BLaER1 (cell line): ENCODE data around the gene CEP192.
A peak's percentile ranks its signal among the peaks of the same experiment; 100 is the strongest.
"Not testable (repeated sequence)": the region's sequence is repeated elsewhere in the genome, so short reads cannot be mapped to it uniquely, and the experiment has no call there.

ENCODE experiments used
- H3K27ac ChIP-seq: shearing (Covaris generic); formaldehyde crosslinking; 2 replicates; pipeline ENCODE4 v1.8.1; 2022
- H3K27me3 ChIP-seq: shearing (Covaris generic); formaldehyde crosslinking; 2 replicates; pipeline ENCODE4 v1.8.1; 2022
- H3K36me3 ChIP-seq: shearing (Covaris generic); formaldehyde crosslinking; 2 replicates; pipeline ENCODE4 v1.8.1; 2022
- H3K4me1 ChIP-seq: shearing (Covaris generic); formaldehyde crosslinking; 2 replicates; pipeline ENCODE4 v1.8.1; 2022
- H3K4me2 ChIP-seq: shearing (Covaris generic); formaldehyde crosslinking; 2 replicates; pipeline ENCODE4 v1.8.1; 2022
- H3K4me3 ChIP-seq: shearing (Covaris generic); formaldehyde crosslinking; 2 replicates; pipeline ENCODE4 v1.8.1; 2022
- H3K9ac ChIP-seq: shearing (Covaris generic); formaldehyde crosslinking; 2 replicates; pipeline ENCODE4 v1.8.1; 2022
- H3K9me3 ChIP-seq: shearing (Covaris generic); formaldehyde crosslinking; 2 replicates; pipeline ENCODE4 v1.8.1; 2022
- H4K20me1 ChIP-seq: shearing (Covaris generic); formaldehyde crosslinking; 2 replicates; pipeline ENCODE4 v1.8.1; 2022
- Cebpa-rat ChIP-seq: shearing (Covaris generic); IDR thresholded peaks from 2 replicates; pipeline ENCODE4 v1.8.1; 2022

Gene CEP192

DNA sequence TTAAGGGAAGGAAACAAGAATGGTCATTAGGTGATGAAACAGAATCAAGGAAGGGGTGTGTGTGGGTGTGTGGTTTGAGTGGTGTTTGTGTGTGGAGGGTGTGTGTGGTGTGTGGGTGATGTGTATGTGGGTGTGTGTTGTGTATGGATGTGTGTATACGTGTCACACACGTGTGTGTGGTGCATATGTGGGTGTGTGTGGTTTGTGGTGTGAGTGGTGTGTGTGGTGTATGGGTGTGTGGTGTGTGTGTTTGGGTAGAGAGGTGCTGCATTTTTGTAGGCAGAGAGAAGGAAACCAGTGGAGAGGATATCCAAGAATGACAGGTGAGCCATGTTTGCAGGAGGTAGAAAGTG is 1.1 kb upstream of the CEP192 start:
- peaks cover 31% of the 10 kb centered on the region for H4K20me1 ChIP-seq
- H3K4me3 ChIP-seq, result peak overlapping the region; percentile 88
- peaks cover 33% of the 10 kb centered on the region; the same call in 1 of the 2 replicates for H3K36me3 ChIP-seq
- peaks cover 28% of the 10 kb centered on the region for H3K4me1 ChIP-seq
- no peaks in the 10 kb centered on the region; the same call in 1 of the 2 replicates for H3K9me3 ChIP-seq
- no peak for TF ChIP-seq Cebpa-rat
- peak overlapping the region; percentile 87; the same call in 1 of the 2 replicates for H3K27ac ChIP-seq
- H3K27me3 ChIP-seq, result no peaks in the 10 kb centered on the region
- peak overlapping the region; percentile 96; the same call in 1 of the 2 replicates for H3K9ac ChIP-seq
- peak overlapping the region; percentile 95 for H3K4me2 ChIP-seq

DNA sequence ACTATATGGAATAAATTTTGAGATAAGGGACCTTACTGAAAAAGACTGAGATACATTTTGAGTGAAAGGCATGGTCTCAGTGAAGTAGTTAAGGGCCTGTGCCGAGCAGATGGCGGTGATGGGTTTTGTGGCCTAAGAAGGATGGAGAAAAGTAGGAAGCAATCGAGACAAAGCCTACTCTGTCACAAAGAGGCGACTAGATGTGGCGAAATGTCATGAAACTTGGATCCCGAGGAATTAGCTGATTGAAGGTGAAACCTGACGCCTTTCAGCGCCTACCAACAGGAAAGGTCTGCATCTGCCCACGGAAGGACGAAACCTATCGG is 558 bp upstream of the CEP192 start:
- no peaks in the 10 kb centered on the region; the same call in 1 of the 2 replicates for H3K9me3 ChIP-seq
- TF ChIP-seq Cebpa-rat, result no peak
- H3K27ac ChIP-seq, result peak overlapping the region; percentile 87
- peaks cover 28% of the 10 kb centered on the region for H3K4me1 ChIP-seq
- peak overlapping the region; percentile 88 for H3K4me3 ChIP-seq
- peak overlapping the region; percentile 95 for H3K4me2 ChIP-seq
- H3K27me3 ChIP-seq, result no peaks in the 10 kb centered on the region
- peaks cover 34% of the 10 kb centered on the region for H3K36me3 ChIP-seq
- peak overlapping the region; percentile 96 for H3K9ac ChIP-seq
- H4K20me1 ChIP-seq, result peaks cover 35% of the 10 kb centered on the region

DNA sequence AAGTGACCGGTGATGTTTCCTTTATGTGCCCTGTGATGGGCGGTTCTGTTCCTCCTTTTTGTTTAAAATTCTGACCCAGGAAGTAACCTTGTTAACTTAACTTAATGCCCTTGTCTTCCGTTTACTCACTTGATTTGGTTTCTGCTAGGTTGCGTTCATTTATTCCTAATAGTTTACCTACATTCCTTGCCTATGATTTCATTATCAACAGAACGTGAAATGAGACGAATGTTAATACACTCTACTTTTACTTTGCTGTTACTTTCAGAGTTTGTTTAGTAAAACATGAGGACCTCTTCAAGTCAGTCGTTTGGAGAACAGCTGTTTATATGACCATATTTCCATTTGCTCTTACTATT is 638 bp downstream of the CEP192 start:
- H4K20me1 ChIP-seq, result peaks cover 47% of the 10 kb centered on the region
- no peak for TF ChIP-seq Cebpa-rat
- peaks cover 28% of the 10 kb centered on the region for H3K4me1 ChIP-seq
- peak overlapping the region; percentile 87 for H3K27ac ChIP-seq
- peak overlapping the region; percentile 96 for H3K9ac ChIP-seq
- H3K27me3 ChIP-seq, result no peaks in the 10 kb centered on the region
- H3K4me3 ChIP-seq, result peak overlapping the region; percentile 88
- H3K9me3 ChIP-seq, result no peaks in the 10 kb centered on the region; the same call in 1 of the 2 replicates
- peak overlapping the region; percentile 88 for H3K4me2 ChIP-seq
- H3K36me3 ChIP-seq, result peaks cover 38% of the 10 kb centered on the region

DNA sequence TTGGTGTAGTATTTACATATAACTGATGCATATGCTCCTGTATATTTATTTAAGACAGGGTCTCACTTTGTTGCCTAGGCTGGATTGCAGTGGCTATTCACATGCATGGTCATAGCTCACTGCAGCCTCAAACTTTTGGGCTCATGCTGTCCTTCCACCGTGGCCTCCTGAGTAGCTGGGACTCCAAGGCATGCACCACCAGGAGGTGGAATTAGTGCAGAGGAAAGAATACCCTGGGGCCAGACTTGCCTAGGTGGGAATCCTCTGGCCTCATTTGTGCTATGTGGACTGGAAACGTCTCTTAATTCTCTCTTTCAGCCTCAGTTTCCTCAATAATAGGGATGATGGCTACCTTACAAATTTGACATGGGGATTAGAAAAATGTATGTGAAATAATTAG is 2.3 kb downstream of the CEP192 start:
- TF ChIP-seq Cebpa-rat, result no peak
- no peaks in the 10 kb centered on the region for H3K27me3 ChIP-seq
- H3K4me3 ChIP-seq, result no peak overlapping the region
- peaks cover 28% of the 10 kb centered on the region for H3K4me1 ChIP-seq
- peaks cover 63% of the 10 kb centered on the region for H4K20me1 ChIP-seq
- H3K36me3 ChIP-seq, result peaks cover 40% of the 10 kb centered on the region
- no peaks in the 10 kb centered on the region; the same call in 1 of the 2 replicates for H3K9me3 ChIP-seq
- H3K27ac ChIP-seq, result no peak overlapping the region
- no peak overlapping the region for H3K9ac ChIP-seq
- H3K4me2 ChIP-seq, result peak overlapping the region; percentile 88

DNA sequence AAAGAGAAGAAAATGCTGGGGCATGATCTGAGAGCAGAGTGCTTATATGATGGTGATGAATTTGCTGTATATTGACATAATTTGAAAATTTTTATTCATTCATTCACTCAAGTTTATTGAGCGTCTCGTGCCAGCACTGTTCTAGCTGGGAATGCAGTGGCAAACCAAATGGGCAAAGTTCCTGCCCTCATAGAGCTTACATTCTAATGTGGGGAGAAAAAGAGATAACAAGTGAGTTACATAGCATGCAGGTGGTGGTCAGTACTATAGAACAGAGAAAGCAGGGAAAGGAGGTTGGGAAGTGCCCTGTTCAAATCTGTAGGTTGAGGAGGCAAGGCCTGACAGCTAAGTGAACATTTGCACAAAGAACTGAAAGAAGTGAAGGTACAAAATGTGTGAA is 4.3 kb downstream of the CEP192 start:
- Histone ChIP-seq H3K4me3 (no peak overlapping the region), H3K4me1 (peaks cover 22% of the 10 kb centered on the region), H3K27ac (no peak overlapping the region), H3K27me3 (no peaks in the 10 kb centered on the region), H3K9ac (no peak overlapping the region), H4K20me1 (peaks cover 83% of the 10 kb centered on the region), H3K4me2 (no peak overlapping the region), H3K36me3 (peaks cover 52% of the 10 kb centered on the region), H3K9me3 (no peaks in the 10 kb centered on the region; the same call in 1 of the 2 replicates)
- TF ChIP-seq Cebpa-rat, result no peak

- H3K36me3 ChIP-seq, result peaks cover 58% of the 10 kb centered on the region
- H3K9ac ChIP-seq, result no peak overlapping the region
- H3K27me3 ChIP-seq, result no peaks in the 10 kb centered on the region
- no peak overlapping the region for H3K27ac ChIP-seq
- H3K4me2 ChIP-seq, result no peak overlapping the region
- no peaks in the 10 kb centered on the region; the same call in 1 of the 2 replicates for H3K9me3 ChIP-seq
- TF ChIP-seq Cebpa-rat, result no peak
- peaks cover 89% of the 10 kb centered on the region for H4K20me1 ChIP-seq
- H3K4me3 ChIP-seq, result no peak overlapping the region
- H3K4me1 ChIP-seq, result peaks cover 19% of the 10 kb centered on the region
Measured at GRCh38 chr18:12995952-12996477, 4.9 kb downstream of the CEP192 start.

- TF ChIP-seq Cebpa-rat, result no peak
- Histone ChIP-seq H3K27ac (no peak overlapping the region), H3K36me3 (peaks cover 66% of the 10 kb centered on the region), H3K27me3 (no peaks in the 10 kb centered on the region), H3K9me3 (no peaks in the 10 kb centered on the region; the same call in 1 of the 2 replicates), H3K9ac (no peak overlapping the region), H3K4me1 (peaks cover 19% of the 10 kb centered on the region), H4K20me1 (peaks cover 97% of the 10 kb centered on the region), H3K4me3 (no peak overlapping the region), H3K4me2 (no peak overlapping the region)
Measured at GRCh38 chr18:12996661-12997292, 5.6 kb downstream of the CEP192 start.

- Histone ChIP-seq H3K4me1 (peaks cover 15% of the 10 kb centered on the region), H3K36me3 (peaks cover 68% of the 10 kb centered on the region), H4K20me1 (peaks cover 93% of the 10 kb centered on the region)
- not testable (repeated sequence) for H3K27me3 ChIP-seq, H3K9me3 ChIP-seq, H3K27ac ChIP-seq, H3K4me3 ChIP-seq, H3K9ac ChIP-seq, H3K4me2 ChIP-seq
Measured at GRCh38 chr18:12997330-12997729, 6.2 kb downstream of the CEP192 start.

DNA sequence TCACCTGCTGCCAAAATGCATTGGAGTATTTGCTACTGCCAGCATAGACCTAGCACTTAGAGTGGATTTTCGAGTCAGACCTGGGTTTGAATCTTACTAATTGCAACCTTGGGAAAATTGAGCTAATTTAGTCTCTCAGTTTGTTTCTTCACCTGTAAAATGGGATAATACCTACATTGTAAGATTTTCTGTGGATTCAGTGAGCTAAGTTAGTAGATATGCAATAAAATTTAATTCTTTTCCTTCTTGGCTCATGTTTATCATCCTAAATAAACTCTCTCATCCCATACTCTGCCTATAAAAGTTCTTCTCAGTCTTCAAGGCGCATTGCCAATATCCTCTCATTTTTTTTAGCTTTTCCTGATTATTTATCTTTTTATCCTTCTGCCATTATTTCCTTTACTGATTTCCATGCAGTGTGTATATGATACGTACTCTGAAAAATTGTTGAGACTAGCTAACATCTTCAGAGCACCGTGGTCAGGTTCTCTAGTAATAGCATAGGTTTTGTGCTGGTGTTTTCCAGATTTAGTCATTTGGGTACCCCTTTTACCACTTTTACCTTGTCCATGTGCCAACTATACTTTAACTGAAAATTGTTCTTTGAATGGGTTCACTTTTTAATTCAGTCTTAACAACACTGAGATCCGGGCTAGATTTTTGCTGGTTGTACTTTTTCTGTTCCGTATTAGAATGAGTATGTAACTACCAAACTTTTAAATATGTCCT is 7.3 kb downstream of the CEP192 start:
- Histone ChIP-seq H3K4me2 (no peak overlapping the region), H3K36me3 (peaks cover 74% of the 10 kb centered on the region), H3K27ac (no peak overlapping the region), H3K9me3 (no peaks in the 10 kb centered on the region; the same call in 1 of the 2 replicates), H3K4me3 (no peak overlapping the region), H3K9ac (no peak overlapping the region), H4K20me1 (peaks cover 91% of the 10 kb centered on the region), H3K4me1 (peaks cover 4% of the 10 kb centered on the region), H3K27me3 (no peaks in the 10 kb centered on the region)
- no peak for TF ChIP-seq Cebpa-rat

- peaks cover 86% of the 10 kb centered on the region for H4K20me1 ChIP-seq
- TF ChIP-seq Cebpa-rat, result no peak
- H3K9ac ChIP-seq, result no peak overlapping the region
- no peak overlapping the region for H3K27ac ChIP-seq
- H3K27me3 ChIP-seq, result no peaks in the 10 kb centered on the region
- peaks cover 16% of the 10 kb centered on the region for H3K4me1 ChIP-seq
- peaks cover 82% of the 10 kb centered on the region for H3K36me3 ChIP-seq
- no peaks in the 10 kb centered on the region for H3K9me3 ChIP-seq
- H3K4me3 ChIP-seq, result no peak overlapping the region
- no peak overlapping the region for H3K4me2 ChIP-seq
Measured at GRCh38 chr18:13003466-13003896, 12.3 kb downstream of the CEP192 start.
